Anterior cingulate cortex (tissue), 58 donors: Measurements from ENCODE around the gene ANTKMT.

Source experiments
- DNase-seq, 58 donors: peaks; one replicate each; lab custom pipeline; 2025; lab: John Stamatoyannopoulos, UW

The ANTKMT gene

DNA sequence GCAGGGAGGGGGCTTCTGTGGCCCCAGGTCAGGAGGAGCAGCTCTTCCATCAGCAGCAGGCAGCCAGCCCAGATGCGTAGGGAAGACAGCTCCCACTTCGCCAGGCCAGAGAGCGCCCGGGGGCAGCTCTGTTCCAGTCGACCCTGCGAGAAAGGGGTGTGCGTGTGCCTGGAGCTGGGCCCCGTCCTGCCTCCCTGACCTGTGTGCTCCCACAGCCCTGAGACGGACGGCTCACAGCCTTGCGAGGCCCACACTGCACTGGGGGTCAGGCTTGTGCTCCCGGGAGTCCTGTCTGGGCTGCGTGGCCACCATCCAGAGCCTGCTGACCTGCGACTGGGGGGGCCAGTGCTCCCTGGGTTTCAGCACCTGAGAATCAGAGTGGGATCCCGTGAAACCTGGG, 39.1 kb downstream of the ANTKMT start:
- no peak for DNase-seq

DNA sequence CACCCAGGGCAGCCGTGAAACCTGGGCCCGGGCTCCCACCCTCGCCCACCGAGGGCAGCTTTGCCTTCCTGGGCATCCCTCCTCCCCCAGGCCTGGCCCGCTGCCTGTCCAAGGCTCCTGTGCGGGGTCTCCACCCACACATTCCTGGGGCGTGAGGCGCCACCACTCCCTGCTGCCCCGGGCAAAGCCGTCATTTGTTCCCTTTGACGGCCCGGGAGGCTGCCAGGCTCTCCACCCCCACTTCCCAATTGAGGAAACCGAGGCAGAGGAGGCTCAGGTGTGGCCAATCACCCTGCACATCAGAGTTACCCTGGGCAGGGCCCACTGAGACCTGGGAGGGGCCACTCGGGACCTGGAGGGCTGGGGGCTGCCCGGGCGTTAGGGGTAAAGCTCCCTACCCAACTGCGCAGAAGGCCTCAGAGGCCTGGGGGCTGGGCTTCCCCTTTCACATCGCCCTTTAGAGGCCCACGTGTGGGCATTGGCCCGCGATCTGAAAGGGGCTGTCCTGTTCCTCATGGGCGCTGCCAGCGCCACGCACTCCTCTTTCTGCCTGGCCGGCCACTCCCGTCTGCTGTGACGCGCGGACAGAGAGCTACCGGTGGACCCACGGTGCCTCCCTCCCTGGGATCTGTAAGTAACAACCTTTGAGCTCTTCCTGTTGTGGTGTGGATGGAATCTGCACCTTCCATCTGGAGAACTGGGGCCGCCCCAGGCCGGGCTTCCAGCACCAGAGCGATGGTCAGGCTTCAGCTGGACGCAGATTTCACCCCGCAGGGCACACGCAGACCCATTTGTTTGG, 39.8 kb downstream of the ANTKMT start, which contains the start of gene MSLN:
Gene MSLN (plus strand): TSS at position 190 of the 799 bp plus-strand sequence. CDS start 1,947 bp downstream, outside the sequence.
- DNase-seq, result no peak

DNA sequence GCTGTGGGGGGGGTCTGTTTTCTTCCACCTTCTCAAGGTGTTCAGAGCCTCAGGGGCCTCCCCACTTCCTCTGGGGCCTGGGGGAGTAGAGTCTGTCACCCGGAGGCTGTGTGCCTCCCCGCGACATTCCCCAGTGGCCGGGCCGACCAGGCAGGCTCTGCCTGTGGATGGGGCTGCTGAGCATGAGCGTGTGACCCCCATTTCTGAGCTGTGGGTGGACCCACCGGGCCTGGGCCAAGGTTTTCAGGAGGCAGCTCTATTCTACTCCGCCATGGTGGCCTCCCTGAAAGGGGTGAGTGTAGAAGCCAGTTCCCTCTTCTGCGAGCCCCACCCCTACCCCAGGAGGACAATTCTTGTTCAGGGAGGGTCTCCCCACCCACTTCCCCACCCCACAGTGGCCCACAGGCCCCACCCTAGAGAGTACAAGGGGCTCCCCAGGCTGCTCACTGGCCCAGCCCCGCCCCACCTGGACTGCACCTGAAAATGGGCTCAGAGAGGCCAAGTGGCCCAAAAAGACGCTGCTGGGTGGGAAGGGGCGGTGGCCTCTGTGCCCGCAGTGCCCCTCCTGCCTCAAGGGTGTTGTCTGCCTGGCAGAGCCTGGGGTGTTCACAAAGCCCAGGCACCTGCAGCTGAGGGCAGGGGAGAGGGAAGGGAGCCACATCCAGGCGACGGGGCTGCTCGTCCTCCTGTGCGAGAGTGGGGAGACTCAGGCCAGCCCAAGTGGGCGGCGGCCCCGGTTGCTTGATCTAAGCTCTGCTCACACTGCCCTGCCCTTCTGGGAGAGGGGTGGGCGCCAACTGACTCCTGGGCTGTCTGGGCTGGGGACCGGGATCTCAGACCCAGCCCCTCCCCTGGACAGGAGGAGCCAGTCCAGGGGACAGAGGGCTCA, 40.9 kb downstream of the ANTKMT start:
- DNase-seq, result no peak

DNA sequence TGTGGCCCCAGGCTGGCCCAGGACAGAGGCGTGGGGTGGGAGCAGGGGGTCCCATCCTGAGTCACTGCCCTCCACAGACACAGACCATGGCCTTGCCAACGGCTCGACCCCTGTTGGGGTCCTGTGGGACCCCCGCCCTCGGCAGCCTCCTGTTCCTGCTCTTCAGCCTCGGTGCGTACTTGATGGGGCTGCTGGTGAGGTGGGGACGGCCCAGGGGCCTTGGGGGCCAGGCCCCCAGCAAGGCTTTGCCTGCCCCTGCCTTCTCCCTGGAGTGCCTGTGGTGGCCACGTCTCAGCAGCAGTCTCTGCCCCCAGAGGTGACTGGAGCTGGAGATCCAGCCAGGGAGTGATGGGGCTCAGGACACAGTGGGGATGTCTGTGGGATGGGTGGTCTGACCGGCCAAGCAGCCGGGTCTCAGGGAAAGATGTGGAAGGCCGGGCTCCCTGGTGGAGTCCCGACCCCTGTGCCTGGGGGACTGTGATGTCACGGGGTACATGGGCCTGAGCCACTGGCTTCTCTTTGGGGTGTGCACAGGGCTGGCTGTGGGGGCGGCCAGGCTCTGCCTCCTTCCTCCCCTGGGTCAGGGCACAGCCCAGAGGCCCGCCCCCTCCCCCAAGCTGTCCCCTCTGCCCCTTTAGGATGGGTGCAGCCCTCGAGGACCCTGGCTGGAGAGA, 41.8 kb downstream of the ANTKMT start:
- DNase-seq, result no peak

DNA sequence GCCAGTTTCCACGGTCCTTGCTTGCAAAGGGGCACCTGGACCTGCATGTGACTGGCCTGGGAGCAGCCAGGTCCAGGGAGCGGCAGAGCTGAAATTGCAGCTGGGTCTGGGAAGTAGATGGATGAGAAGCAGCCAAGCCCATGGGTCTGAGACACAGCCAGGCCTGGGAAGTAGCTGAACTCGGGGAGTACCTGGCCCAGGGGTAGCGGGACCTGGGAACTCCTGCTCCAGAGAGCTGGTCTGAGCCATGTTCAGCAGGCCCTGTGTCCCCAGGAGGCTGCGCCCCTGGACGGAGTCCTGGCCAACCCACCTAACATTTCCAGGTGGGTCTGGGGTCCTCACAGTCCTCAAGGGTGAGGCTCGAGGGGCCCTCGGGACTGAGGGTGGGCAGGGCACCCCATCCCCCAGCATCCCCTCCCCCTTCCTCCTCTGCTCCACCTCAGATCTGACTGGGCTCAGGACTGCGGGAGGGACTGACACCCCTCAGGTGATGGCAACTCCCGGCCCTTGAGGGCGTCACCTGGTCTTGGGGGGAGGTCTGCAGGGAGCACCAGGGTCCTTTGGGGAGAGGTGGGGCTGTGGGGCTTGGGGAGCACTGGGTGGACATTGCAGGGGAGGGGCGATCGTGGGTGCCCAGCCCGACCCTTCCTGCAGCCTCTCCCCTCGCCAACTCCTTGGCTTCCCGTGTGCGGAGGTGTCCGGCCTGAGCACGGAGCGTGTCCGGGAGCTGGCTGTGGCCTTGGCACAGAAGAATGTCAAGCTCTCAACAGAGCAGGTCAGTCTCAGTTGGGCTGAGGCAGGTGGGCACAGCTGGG, 42.6 kb downstream of the ANTKMT start:
- DNase-seq, result no peak

DNA sequence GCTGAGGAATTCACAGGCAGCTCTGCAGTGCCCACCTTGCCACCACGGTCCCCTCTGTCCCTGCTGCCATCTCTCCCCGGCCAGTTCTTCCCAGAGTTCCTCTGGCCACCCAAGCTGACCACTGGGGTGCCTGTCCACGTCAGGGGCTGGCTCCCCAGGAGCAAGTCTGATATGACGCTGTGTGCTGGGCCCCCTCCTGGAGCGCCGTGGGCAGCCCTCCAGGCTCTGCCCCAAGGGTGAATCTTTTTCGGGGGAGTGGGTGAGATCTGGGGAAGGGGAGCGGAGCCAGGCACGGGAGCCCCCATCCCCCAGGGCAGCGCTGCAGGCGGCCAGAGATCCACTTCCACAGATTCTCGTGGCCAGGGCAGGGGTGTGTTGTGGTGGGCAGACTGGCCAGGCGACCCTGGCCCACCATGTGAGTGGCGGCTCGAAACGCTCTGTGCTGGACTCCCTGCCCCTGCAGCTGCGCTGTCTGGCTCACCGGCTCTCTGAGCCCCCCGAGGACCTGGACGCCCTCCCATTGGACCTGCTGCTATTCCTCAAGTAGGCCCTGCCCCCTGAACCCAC, 43.3 kb downstream of the ANTKMT start:
- DNase-seq, result no peak

DNA sequence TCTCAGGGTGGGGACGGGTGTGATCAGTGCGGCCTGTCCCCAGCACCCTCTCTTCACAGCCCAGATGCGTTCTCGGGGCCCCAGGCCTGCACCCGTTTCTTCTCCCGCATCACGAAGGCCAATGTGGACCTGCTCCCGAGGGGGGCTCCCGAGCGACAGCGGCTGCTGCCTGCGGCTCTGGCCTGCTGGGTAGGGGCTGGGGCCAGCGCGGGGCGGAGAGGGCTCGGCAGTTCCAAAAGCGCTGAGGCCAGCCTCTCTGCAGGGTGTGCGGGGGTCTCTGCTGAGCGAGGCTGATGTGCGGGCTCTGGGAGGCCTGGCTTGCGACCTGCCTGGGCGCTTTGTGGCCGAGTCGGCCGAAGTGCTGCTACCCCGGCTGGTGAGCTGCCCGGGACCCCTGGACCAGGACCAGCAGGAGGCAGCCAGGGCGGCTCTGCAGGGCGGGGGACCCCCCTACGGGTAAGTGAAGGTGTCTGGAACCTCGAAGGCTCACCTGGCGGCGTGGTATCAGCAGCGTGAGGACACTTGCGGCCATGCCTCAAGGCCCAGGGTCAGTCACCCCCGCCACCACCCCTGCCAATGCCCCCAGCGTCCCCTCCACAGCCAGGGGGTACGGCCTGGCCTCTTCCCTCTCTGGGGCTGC, 44.0 kb downstream of the ANTKMT start:
- no peak for DNase-seq

DNA sequence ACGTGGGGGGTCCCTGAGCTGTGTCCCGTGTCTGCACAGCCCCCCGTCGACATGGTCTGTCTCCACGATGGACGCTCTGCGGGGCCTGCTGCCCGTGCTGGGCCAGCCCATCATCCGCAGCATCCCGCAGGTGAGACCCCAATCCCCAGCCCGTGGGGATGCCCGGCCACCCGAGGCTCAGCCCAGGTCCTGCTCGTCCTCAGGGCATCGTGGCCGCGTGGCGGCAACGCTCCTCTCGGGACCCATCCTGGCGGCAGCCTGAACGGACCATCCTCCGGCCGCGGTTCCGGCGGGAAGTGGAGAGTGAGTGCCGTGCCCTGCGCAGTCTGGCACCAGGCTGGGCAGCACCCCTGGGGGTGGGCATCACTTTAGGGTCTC, 44.5 kb downstream of the ANTKMT start:
- DNase-seq, result no peak

DNA sequence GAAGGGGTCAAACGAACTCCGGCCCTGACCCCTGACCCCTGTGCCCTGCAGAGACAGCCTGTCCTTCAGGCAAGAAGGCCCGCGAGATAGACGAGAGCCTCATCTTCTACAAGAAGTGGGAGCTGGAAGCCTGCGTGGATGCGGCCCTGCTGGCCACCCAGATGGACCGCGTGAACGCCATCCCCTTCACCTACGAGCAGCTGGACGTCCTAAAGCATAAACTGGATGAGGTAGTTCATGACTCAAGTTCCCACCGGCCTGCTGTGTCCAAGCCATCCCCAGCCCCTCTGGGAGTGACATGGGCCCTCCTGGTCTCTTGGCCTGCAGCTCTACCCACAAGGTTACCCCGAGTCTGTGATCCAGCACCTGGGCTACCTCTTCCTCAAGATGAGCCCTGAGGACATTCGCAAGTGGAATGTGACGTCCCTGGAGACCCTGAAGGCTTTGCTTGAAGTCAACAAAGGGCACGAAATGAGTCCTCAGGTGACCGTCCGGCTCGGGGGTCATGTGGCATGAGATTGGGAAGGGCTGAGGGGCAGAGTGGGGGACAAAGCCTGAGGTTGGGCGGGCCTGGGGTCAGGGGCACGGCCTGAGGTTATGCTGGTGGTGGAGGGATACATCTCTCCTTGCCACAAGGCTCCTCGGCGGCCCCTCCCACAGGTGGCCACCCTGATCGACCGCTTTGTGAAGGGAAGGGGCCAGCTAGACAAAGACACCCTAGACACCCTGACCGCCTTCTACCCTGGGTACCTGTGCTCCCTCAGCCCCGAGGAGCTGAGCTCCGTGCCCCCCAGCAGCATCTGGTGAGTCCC, 45.3 kb downstream of the ANTKMT start:
- DNase-seq, result no peak

DNA sequence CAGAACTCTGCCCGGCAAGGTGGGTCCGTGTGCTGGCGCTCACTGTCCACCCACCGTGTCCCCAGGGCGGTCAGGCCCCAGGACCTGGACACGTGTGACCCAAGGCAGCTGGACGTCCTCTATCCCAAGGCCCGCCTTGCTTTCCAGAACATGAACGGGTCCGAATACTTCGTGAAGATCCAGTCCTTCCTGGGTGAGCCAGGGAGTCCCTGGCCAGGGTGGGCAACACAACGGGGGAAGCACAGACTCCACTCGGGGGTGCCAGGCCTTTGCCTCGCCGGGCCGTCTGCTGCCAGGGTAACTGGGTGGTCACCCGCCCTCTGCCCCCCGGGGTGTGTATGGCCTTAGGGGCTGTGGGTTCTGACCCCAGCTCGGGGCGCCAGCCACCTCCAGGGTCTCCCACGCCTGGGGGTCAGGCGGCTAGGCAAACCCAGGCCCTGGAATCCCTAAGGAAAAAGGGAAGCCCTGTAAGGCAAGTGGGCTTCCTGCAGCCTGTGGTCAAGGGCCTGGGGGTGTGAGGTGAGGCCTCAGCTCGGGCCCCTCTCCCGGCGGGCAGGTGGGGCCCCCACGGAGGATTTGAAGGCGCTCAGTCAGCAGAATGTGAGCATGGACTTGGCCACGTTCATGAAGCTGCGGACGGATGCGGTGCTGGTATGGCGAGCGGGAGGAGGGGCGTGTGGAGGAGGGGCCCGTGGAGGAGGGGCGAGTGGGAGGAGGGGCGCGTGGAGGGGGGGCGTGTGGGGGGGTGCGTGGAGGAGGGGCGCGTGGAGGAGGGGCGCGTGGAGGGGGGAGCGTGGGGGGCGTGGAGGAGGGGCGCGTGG, 46.1 kb downstream of the ANTKMT start:
- DNase-seq, result no peak

DNA sequence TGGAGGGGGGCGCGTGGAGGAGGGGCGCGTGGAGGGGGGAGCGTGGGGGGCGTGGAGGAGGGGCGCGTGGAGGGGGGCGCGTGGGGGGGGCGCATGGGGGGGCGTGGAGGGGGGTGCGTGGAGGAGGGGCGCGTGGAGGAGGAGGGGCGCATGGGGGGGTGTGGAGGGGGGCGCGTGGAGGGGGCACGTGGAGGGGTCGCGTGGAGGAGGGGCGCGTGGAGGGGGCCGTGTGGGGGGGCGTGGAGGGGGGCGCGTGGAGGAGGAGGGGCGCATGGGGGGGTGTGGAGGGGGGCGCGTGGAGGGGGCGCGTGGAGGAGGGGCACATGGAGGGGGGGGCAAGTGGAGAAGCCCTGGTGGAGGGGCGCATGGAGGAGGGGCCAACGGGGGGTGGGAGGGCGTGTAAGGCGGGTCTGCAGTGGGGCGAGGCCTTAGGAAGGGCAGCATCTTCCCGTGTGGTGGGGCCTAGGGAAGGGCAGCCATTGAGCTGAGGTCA, 46.8 kb downstream of the ANTKMT start:
- no peak for DNase-seq

DNA sequence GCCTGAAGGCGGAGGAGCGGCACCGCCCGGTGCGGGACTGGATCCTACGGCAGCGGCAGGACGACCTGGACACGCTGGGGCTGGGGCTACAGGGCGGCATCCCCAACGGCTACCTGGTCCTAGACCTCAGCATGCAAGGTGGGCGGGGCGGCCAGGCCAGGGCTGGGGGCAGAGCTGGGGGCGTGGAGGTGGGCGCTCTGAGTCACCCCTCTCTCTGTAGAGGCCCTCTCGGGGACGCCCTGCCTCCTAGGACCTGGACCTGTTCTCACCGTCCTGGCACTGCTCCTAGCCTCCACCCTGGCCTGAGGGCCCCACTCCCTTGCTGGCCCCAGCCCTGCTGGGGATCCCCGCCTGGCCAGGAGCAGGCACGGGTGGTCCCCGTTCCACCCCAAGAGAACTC, 47.5 kb downstream of the ANTKMT start:
- DNase-seq, result no peak

DNA sequence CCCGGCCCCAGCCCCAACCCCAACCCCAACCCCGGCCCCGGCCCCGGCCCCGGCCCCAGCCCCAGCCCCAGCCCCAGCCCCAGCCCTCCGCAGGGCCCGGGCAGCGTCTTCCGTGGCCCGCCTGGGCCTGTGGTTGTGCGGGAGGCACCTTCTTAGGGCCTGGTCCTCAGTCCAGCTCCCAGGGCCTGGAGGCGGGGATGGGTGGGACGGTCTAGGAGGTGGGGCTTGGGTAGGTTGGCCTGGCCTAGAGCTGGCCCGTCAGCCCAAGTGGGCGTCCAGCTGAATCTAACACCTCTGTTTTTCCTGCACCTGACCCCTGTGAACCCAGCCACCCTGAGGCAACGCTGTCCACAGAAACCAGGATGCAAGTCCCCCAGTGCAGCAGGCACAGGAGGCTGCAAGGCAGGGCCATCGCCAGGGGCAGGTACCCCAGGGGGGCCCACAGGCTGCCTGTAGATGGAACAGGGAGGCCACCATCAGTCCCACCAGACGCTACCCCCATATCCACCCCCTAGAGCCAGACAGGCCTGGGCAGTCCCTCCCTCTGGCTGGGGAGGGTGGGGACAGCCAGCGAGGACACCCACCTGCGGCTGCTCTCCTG, 48.3 kb downstream of the ANTKMT start:
- DNase-seq, result no peak

DNA sequence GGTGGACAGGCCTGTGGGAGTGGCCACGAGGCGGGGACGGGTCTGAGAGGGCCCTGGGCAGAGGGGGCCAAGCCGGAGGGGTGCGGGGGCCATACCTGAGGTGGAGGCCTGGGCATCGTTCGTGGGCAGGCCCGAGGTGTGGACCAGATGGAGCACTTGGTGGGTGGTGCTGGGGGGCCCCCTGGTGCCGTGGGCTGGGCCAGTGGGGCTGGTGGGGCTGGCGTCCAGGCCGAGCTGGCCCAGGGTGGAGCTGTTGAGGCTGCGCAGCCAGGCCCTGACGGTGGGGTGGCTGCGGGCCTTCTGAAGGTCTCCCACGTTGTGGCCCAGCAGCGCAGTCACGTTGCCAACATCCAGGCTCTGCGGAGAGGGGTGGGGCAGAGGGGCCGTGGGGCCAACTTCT, 49.0 kb downstream of the ANTKMT start:
- no peak for DNase-seq

DNA sequence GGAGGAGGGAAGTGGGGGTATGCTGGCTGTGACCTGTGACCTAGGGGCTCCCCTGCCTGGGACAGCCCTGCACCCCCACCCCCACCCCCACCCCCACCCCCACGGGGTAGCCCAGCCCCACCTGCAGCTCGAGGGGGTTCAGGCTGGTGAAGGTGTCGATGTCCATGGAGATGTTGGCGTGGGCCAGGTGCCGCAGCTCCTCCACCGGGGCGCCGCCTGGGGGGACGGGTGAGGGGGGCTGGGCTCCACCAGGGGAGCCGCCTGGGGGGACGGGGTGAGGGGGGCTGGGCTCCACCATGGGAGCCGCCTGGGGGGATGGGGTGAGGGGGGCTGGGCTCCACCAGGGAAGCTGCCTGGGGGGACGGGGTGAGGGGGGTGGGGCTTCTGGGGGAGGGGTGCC, 49.5 kb downstream of the ANTKMT start:
- DNase-seq, result no peak
